Measurements from ENCODE around the gene JAK2.

The JAK2 gene

GRCh38 chr9:5013374-5013773 is 28.3 kb downstream of the JAK2 start:
- no peak for TF ChIP-seq ZBTB7A (IDR thresholded peaks at IDR 0.05; ENCODE audit: low read depth)
- TF ChIP-seq CREB1 (IDR thresholded peaks at IDR 0.05; ENCODE audit: low read depth) = no peak
- TF ChIP-seq CEBPB (IDR thresholded peaks at IDR 0.05) = no peak
- TF ChIP-seq EGR1 (IDR thresholded peaks at IDR 0.05) = no peak
- TF ChIP-seq YY1 (IDR thresholded peaks at IDR 0.05; ENCODE audit: low read depth) = no peak
- TF ChIP-seq NFIC (IDR thresholded peaks at IDR 0.05) = no peak
- TF ChIP-seq REST (IDR thresholded peaks at IDR 0.05; ENCODE audit: low read depth) = no peak
- no peak for TF ChIP-seq TEAD4 (IDR thresholded peaks at IDR 0.05)
- TF ChIP-seq RAD21 (IDR thresholded peaks at IDR 0.05; ENCODE audit: low read depth) = no peak
- TF ChIP-seq, protein P1, sequence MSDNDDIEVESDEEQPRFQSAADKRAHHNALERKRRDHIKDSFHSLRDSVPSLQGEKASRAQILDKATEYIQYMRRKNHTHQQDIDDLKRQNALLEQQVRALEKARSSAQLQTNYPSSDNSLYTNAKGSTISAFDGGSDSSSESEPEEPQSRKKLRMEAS (IDR thresholded peaks at IDR 0.05) = no peak
- no peak for TF ChIP-seq EP300 (IDR thresholded peaks at IDR 0.05; ENCODE audit: borderline replicate concordance)
- no peak for TF ChIP-seq TAF1 (IDR thresholded peaks at IDR 0.05; ENCODE audit: low read depth)

- TF ChIP-seq EP300 (IDR thresholded peaks at IDR 0.05; ENCODE audit: borderline replicate concordance) (no peak), REST (IDR thresholded peaks at IDR 0.05; ENCODE audit: low read depth) (no peak), TEAD4 (IDR thresholded peaks at IDR 0.05) (no peak), RAD21 (IDR thresholded peaks at IDR 0.05; ENCODE audit: low read depth) (no peak), FOXM1 (IDR thresholded peaks at IDR 0.05; ENCODE audit: borderline replicate concordance, low read depth) (no peak), ZBTB7A (IDR thresholded peaks at IDR 0.05; ENCODE audit: low read depth) (no peak)
- TF ChIP-seq, protein P2, sequence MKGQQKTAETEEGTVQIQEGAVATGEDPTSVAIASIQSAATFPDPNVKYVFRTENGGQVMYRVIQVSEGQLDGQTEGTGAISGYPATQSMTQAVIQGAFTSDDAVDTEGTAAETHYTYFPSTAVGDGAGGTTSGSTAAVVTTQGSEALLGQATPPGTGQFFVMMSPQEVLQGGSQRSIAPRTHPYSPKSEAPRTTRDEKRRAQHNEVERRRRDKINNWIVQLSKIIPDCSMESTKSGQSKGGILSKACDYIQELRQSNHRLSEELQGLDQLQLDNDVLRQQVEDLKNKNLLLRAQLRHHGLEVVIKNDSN (IDR thresholded peaks at IDR 0.05) = no peak
Observed at GRCh38 chr9:5015934-5016333, 30.9 kb downstream of the JAK2 start.

GRCh38 chr9:5025416-5025815 is 40.3 kb downstream of the JAK2 start:
- TF ChIP-seq NFIC (IDR thresholded peaks at IDR 0.05) (no peak), RAD21 (IDR thresholded peaks at IDR 0.05; ENCODE audit: low read depth) (no peak), YY1 (IDR thresholded peaks at IDR 0.05; ENCODE audit: low read depth) (no peak), REST (IDR thresholded peaks at IDR 0.05; ENCODE audit: low read depth) (no peak), TEAD4 (IDR thresholded peaks at IDR 0.05) (no peak)
- TF ChIP-seq, protein P1 (IDR thresholded peaks at IDR 0.05) = no peak

GRCh38 chr9:5040730-5041389 is 55.8 kb downstream of the JAK2 start:
- TF ChIP-seq EGR1 (IDR thresholded peaks at IDR 0.05) (no peak), TCF12 (IDR thresholded peaks at IDR 0.05; ENCODE audit: low read depth) (no peak), YY1 (IDR thresholded peaks at IDR 0.05; ENCODE audit: low read depth) (no peak), CREB1 (IDR thresholded peaks at IDR 0.05; ENCODE audit: low read depth) (no peak), REST (IDR thresholded peaks at IDR 0.05; ENCODE audit: low read depth) (no peak), EP300 (IDR thresholded peaks at IDR 0.05; ENCODE audit: borderline replicate concordance) (no peak), RAD21 (IDR thresholded peaks at IDR 0.05; ENCODE audit: low read depth) (no peak), FOXM1 (IDR thresholded peaks at IDR 0.05; ENCODE audit: borderline replicate concordance, low read depth) (no peak), TAF1 (IDR thresholded peaks at IDR 0.05; ENCODE audit: low read depth) (no peak), NFIC (IDR thresholded peaks at IDR 0.05) (no peak)
- TF ChIP-seq, protein P1 (IDR thresholded peaks at IDR 0.05) = no peak
- TF ChIP-seq, protein P2 (IDR thresholded peaks at IDR 0.05) = no peak

Data from Ishikawa (cell line).